Astrocyte (in vitro differentiated cells and primary cell): ENCODE measurements around the gene WT1.

ENCODE experiments used
- EZH2 ChIP-seq: IDR thresholded peaks from 2 replicates; pipeline ENCODE4 v1.6.1; 2012; ENCODE audit warnings: mild to moderate bottlenecking, low read length, inconsistent platforms; ENCODE audit not compliant: insufficient read depth
- TF ChIP-seq, protein P1 (sequence below): IDR thresholded peaks from 2 replicates; pipeline ENCODE4 v1.5.1; 2011; ENCODE audit warnings: low read depth, mild to moderate bottlenecking, inconsistent platforms, low read length, moderate library complexity; ENCODE audit not compliant: insufficient read depth

- TF ChIP-seq, protein P1, sequence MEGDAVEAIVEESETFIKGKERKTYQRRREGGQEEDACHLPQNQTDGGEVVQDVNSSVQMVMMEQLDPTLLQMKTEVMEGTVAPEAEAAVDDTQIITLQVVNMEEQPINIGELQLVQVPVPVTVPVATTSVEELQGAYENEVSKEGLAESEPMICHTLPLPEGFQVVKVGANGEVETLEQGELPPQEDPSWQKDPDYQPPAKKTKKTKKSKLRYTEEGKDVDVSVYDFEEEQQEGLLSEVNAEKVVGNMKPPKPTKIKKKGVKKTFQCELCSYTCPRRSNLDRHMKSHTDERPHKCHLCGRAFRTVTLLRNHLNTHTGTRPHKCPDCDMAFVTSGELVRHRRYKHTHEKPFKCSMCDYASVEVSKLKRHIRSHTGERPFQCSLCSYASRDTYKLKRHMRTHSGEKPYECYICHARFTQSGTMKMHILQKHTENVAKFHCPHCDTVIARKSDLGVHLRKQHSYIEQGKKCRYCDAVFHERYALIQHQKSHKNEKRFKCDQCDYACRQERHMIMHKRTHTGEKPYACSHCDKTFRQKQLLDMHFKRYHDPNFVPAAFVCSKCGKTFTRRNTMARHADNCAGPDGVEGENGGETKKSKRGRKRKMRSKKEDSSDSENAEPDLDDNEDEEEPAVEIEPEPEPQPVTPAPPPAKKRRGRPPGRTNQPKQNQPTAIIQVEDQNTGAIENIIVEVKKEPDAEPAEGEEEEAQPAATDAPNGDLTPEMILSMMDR, result no peak
- no peak for TF ChIP-seq EZH2
Observed at GRCh38 chr11:32421992-32422391, 13.3 kb downstream of the WT1 start.
